ENCODE data around the gene KAT14.
"Not testable (repeated sequence)": the region's sequence is repeated elsewhere in the genome, so short reads cannot be mapped to it uniquely, and the experiment has no call there.

Gene KAT14

GRCh38 chr20:18137412-18138265, at the start of gene KAT14, which contains the start of gene PET117:
Gene KAT14, plus strand, starts transcription at chr20:18137863. Its CDS starts 4,798 bp downstream, at chr20:18142661.
Gene PET117, plus strand, starts transcription at chr20:18137863. Its CDS starts 93 bp downstream, at chr20:18137956.
- peak; percentile 86 to 90 for DNase-seq

GRCh38 chr20:18088298-18088697, 49.4 kb upstream of the KAT14 start:
- DNase-seq = not testable (repeated sequence)

DNA sequence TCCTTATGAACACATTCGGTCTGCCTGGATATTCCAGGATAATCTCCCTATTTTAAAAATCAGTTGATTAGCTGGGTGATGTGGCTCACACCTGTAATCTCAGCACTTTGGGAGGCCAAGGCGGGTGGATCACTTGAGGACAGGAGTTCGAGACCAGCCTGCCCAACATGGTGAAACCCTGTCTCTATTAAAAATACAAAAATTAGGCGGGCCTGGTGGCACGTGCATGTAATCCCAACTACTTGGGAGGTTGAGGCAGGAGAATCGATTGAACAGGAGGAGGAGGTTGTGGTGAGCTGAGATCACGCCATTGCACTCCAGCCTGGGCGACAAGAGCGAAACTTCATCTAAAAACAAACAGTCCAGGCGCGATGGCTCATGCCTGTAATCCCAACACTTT, 48.8 kb upstream of the KAT14 start:
- not testable (repeated sequence) for DNase-seq

GRCh38 chr20:18090044-18090443, 47.6 kb upstream of the KAT14 start:
- peak in 1 of 2 experiments; percentile 3 for DNase-seq

GRCh38 chr20:18090477-18090876, 47.2 kb upstream of the KAT14 start:
- no peak for DNase-seq

DNA sequence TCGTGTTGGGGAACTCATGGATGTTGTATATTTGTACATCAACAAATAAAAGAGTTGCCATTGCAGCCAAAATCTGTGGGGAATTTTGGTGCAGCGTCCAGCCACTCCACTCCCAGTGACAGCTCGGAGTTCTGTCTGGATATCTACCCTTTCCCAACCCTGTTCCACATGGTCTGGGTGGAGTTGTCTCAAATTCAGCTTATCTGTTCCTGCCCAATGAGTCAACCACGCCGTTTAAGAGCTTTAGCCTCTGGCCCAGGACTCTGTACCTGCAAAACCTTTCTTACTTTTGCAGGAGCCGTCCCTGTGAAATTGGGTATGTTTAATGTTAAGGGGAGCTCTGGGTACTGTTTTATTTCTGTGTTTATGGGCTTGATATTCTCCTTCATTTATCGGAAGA, 46.0 kb upstream of the KAT14 start:
- no peak for DNase-seq

DNA sequence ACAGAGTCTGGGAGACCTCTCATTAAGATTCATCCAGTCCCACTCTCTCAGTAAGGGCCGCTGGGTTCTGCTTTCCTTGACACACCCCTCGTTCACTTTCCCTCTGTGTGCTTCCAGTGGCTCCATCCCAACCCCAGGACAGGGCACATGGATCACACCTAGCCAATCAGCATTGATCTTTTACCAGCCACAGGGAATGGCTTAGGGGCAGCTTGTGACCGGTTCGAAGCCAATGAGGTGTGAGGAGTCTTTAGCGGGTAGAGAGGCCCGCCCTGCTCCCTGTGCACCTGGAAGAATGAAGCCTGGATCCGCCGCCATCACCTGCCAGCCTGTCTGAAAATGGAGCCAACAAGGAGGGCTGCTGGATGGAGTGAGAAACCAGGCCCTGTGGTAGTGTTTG, 44.8 kb upstream of the KAT14 start:
- no peak for DNase-seq

DNA sequence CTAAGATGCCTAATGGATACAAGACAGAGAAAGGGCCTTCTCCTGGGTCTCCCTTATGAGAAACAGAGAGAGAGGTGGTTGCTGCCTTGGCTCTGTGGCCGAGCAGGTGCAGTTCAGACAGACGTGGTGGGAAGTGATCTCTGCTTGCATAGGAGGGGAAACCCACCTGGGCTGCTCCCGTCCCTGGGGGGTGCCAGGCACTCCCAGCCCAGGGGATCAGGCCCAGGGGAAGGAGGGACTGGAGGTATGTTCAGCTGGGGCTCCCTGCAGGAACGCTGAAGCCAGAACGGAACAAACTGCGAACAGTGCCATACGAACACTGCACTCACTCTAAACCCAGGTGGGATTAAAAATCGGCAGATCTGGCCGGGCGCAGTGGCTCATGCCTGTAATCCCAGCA, 44.3 kb upstream of the KAT14 start:
- no peak for DNase-seq

- no peak for DNase-seq
These were observed 43.5 kb upstream of the KAT14 start for GRCh38 chr20:18094191-18094590.

- DNase-seq = not testable (repeated sequence)
These were observed 37.1 kb upstream of the KAT14 start for GRCh38 chr20:18100569-18100968.

DNA sequence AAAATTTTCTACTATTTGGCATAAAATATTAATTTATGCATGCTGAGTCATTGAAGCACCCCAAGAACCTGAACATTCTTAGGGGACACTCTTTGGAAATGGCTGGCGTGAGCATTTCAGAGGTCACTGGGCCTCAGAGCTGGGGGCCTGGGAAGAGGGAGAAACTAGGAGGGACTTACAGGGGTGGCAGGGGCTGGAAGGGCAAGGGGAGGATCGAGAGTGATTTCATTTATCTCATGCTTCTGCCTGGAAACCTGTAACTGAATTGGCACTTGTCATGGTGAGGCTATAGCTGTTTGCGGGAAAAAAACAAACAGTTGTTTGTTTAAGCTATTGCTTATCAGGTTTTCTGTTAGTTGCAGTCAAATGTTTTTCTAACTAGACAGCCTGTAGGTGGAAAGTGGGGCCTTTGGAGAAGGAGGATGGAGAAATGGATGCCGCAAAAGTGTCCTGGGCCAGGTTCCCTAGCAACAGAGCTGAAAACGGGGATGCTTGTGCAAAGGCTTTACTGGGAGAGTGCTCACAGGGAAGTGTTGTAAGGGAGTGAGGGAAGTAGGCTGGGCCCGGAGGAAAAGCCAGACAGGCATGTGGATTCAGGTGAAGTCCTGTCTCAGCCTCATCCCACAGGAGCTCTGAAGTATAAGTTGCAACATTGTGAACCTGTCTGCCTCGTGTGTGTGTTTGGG, 36.4 kb upstream of the KAT14 start:
- peak in 1 of 2 experiments; percentile 41 for DNase-seq

DNA sequence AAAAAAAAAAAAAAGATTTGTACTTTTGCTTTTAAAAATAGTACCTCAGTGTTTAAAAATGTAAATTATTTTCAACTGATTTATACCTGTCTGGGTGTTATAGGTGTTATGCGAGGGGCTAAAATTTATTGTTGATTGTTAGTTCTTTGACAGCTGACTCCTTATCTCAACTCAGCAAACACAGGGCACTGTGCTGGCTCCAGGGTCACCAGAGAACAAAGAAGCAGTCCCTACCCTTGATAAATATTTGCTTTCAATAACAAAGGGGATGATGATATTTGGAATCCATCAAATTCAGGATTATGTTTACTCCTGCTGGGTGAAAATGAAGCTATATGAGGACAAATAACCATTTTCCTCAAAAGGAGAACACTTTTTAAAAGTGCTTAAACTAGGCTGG, 34.2 kb upstream of the KAT14 start:
- no peak for DNase-seq

DNA sequence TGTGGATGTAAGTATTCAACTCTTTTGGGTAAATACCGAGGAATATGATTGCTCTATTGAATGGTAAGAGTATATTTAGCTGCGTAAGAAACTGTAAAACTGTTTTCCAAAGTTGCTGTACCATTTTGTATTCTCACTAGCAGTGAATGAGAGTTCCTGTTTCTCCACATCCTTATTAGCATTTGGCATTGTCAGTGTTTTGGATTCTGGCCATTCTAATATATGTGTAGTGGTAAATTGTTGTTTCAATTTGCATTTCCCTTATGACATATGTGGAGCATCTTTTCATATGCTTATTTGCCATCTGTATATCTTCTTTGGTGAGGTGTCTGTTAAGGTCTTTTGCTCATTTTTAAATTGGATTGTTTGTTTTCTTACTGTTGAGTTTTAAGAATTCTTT, 29.3 kb upstream of the KAT14 start:
- DNase-seq = no peak

GRCh38 chr20:18128574-18128973, 9.1 kb upstream of the KAT14 start:
- not testable (repeated sequence) for DNase-seq

GRCh38 chr20:18132663-18133062, 5.0 kb upstream of the KAT14 start:
- DNase-seq = no peak

DNA sequence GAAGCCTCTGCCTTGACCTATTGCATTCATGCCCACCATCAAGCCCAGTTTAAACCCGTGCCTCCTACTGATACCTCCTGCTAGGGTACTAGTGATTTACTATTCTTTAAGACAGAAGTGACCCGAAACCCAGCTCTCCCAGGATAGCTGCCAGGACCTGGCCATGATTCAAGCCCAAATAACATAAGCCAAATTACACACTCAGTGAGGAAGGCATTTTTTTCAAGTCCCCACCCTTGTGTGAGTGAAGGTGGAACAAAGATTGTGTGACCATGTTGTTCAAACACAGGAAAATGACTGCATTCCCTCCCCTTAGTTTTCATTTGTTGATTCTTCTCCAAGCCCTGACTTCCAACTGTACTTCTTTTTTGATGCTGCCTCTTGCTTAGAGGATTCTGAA, 3.7 kb upstream of the KAT14 start:
- DNase-seq = no peak

DNA sequence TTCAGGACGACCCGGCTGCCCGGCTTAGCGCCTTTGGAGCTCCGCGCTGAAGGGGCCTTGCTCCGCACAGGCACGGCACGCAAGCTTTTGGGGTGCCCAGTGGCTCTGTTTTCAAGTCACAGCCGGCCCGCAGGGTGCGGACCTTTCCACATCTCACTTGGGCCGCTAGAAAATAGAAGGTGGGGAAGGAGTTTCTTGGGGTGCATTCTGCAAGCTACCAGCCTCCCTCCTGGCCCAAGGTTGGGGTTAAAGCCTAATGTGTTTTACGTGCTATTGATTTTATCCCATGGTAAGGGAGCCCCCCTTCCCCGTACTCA, 561 bp downstream of the KAT14 start:
- peak in 1 of 2 experiments; percentile 42 for DNase-seq

DNA sequence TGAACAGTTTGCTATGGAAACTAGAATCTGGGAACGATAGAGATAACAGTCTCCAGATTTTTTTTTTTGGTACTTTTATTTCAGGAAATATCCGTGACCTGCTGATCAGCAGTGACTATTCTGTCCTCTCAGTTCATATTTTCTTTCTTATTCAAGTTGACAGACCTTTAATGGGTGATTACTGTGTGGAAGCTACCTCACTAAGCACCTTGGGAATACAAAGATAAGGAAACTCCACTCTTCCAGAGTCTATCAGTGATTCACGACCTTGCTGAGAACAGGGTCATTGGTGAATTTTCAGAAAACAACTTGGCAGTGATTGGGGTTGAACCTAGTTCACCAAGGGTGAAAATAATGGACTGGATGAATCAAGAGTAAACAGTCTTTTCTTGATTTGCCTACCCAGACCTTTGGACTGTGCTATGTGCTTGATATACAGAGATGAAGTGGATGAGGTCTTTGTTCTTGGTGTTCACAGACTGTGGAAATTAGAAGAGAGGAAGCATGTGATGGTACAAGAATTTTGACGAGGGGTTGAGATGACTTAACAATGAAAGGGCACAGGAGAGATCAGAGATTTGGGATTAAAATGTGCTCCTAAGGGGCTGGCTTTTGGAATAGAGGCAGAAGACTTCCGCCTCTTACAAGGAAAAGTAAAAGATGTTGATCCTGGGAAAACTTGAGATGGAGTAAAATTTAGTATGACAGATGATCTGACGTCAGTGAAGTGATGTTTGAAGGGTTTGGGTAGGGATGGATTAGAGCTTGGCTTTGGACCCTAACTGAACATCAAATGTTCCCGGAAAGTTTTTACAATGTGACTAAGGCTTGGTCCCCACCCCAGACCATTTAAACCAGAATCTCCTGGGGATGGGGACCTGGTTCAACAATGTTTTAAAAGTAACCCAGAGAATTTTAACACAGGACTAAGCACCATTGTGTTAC, 1.2 kb downstream of the KAT14 start:
- DNase-seq = no peak

DNA sequence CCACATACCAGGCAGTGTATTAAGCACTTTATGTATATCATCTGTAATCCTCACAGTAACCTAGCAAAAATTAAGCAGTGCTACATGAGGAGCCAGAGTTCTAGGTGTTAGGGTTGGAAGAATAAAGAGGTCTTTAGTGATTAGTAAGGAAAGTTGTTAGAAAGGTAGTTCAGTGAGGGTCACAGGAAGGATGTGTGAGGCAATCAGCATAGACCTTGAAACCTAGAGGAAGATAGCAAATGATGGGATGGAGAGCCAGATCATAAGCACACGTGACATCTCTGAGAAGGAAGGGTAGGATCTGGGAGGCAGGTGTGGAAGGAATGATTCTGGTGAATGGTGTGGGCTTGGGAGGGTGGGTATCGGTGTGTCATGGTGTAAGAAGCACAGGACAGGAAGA, 2.2 kb downstream of the KAT14 start:
- no peak for DNase-seq

GRCh38 chr20:18144541-18145099, 7.0 kb downstream of the KAT14 start:
- no peak for DNase-seq

DNA sequence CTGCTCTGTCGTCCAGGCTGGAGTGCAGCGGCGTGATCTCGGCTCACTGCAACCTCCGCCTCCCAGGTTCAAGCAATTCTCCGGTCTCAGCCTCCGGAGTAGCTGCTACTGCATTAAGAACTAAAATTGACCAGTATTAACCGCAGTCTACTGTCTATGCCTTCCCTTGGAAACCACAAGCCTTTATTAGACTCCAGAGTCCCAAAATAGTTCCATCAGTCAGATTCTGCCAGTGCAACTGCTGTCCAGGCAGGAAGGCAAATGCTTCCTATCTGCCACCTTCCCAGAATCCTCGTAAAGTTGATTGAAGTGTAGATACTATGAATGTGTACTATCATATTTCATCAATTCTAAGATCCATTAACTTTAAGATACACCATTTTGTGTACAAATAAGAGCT, 16.7 kb downstream of the KAT14 start:
- DNase-seq = no peak

GRCh38 chr20:18156045-18156444, 18.4 kb downstream of the KAT14 start:
- no peak for DNase-seq

- no peak for DNase-seq
These were observed 26.7 kb downstream of the KAT14 start for GRCh38 chr20:18164356-18164755.

Measured in NCI-H524 (cell line).